Smooth muscle cell (in vitro differentiated cells): ENCODE measurements around the gene LRRC10. TPM values are rescaled to one million over a fixed set of nuclear protein-coding genes. Genes with fewer than 3 reads are reported as not detected.

Experiments
- DNase-seq: peaks from one replicate; lab custom pipeline; 2025; ENCODE audit not compliant: unreplicated experiment; lab: John Stamatoyannopoulos, UW
- H2AFZ ChIP-seq: fragments of 200-600 bp; sonication (generic); 2 replicates; pipeline ENCODE4 v1.6.0; 2016; ENCODE audit warnings: antibody characterized with exemption, low read depth, mild to moderate bottlenecking
- H3F3A ChIP-seq: fragments of 200-600 bp; sonication (generic); 2 replicates; pipeline ENCODE4 v1.6.0; 2017; ENCODE audit warnings: antibody characterized with exemption, low read depth
- H3K27ac ChIP-seq: fragments of 200-600 bp; sonication (generic); 2 replicates; pipeline ENCODE4 v1.5.1; 2016; ENCODE audit warnings: low read depth, mild to moderate bottlenecking
- H3K27me3 ChIP-seq: fragments of 200-600 bp; sonication (generic); 2 replicates; pipeline ENCODE4 v1.6.1; 2016; ENCODE audit warnings: low read depth, mild to moderate bottlenecking
- H3K36me3 ChIP-seq: fragments of 200-600 bp; sonication (generic); 2 replicates; pipeline ENCODE4 v1.5.1; 2016; ENCODE audit warnings: low read depth
- H3K4me1 ChIP-seq: fragments of 200-600 bp; sonication (generic); 2 replicates; pipeline ENCODE4 v1.5.1; 2016; ENCODE audit warnings: low read depth
- H3K4me2 ChIP-seq: fragments of 200-600 bp; sonication (generic); 2 replicates; pipeline ENCODE4 v1.6.0; 2016; ENCODE audit warnings: mild to moderate bottlenecking
- H3K4me3 ChIP-seq: fragments of 200-600 bp; sonication (generic); 2 replicates; pipeline ENCODE4 v1.5.1; 2016; ENCODE audit warnings: mild to moderate bottlenecking
- H3K79me2 ChIP-seq: fragments of 200-600 bp; sonication (generic); 2 replicates; pipeline ENCODE4 v1.6.0; 2016; ENCODE audit warnings: low read depth, mild to moderate bottlenecking
- H3K9ac ChIP-seq: fragments of 200-600 bp; sonication (generic); 2 replicates; pipeline ENCODE4 v1.6.0; 2016; ENCODE audit warnings: low read depth
- H3K9me3 ChIP-seq: fragments of 200-600 bp; sonication (generic); replicated peaks from 2 replicates; pipeline ENCODE4 v1.5.1; 2016; ENCODE audit warnings: low read depth
- H4K20me1 ChIP-seq: fragments of 200-600 bp; sonication (generic); 2 replicates; pipeline ENCODE4 v1.6.0; 2016; ENCODE audit warnings: low read depth
- CTCF ChIP-seq: fragments of 200-600 bp; sonication (generic); IDR thresholded peaks from 2 replicates; pipeline ENCODE4 v1.5.1; 2017; ENCODE audit warnings: borderline replicate concordance, mild to moderate bottlenecking, antibody characterized with exemption; ENCODE audit not compliant: insufficient read depth, poor library complexity, severe bottlenecking
- WGBS: methylation state at CpG from one replicate; pipeline ENCODE4 v1.1.7; 2016; ENCODE audit warnings: low lambda C conversion rate; 5-methylcytosine and 5-hydroxymethylcytosine counted together
- polyA plus RNA-seq: library from polyadenylated mRNA; unstranded; fragments of >200 nt; fragmentation: Nextera tagmentation; extraction: Ambion mirVana; gene quantifications from 2 replicates; pipeline ENCODE4 v1.2.1, GENCODE V29; 2016
- total RNA-seq: library from RNA; depleted of rRNA; stranded (reverse); fragments of >200 nt; gene quantifications from 2 replicates; pipeline ENCODE4 v1.2.3, GENCODE V29; 2014

Gene LRRC10
- total RNA-seq (not detected in 2 replicates), polyA plus RNA-seq (not detected in 2 replicates)

- Histone ChIP-seq H3K27ac (no peak within 1 kb of the TSS), H3K27me3 (no peaks in the 10 kb centered on the region), H3K9me3 (no peaks in the 10 kb centered on the region), H3K4me1 (no peaks in the 10 kb centered on the region), H3K4me2 (no peak within 1 kb of the TSS), H3K79me2 (no peaks in the 10 kb centered on the region), H3K9ac (no peak within 1 kb of the TSS), H2AFZ (no peak within 1 kb of the TSS), H3K4me3 (no peak within 1 kb of the TSS), H4K20me1 (no peaks in the 10 kb centered on the region), H3F3A (no peaks in the 10 kb centered on the region), H3K36me3 (no peaks in the 10 kb centered on the region)
- no peak for TF ChIP-seq CTCF
- no peak for DNase-seq
- WGBS, result 84% methylated on average over 11 of the region's 11 CpGs
Observed at GRCh38 chr12:69610729-69611128, at the start of gene LRRC10. TSS of gene LRRC10 (minus strand) at chr12:69610907. CDS start at chr12:69610838, 69 bp downstream.

GRCh38 chr12:69660164-69660863, 49.6 kb upstream of the LRRC10 start:
- no peaks in the 10 kb centered on the region for H3K9me3 ChIP-seq
- TF ChIP-seq CTCF, result no peak
- H3K4me2 ChIP-seq, result no peak overlapping the region
- no peaks in the 10 kb centered on the region for H4K20me1 ChIP-seq
- 92% methylated on average over 1 of the region's 1 CpG for WGBS
- DNase-seq, result no peak
- no peak overlapping the region for H3K4me3 ChIP-seq
- no peaks in the 10 kb centered on the region for H3F3A ChIP-seq
- H3K27ac ChIP-seq, result no peak overlapping the region
- H3K4me1 ChIP-seq, result peaks cover 20% of the 10 kb centered on the region
- no peaks in the 10 kb centered on the region for H3K27me3 ChIP-seq
- H3K36me3 ChIP-seq, result no peaks in the 10 kb centered on the region
- H3K79me2 ChIP-seq, result no peaks in the 10 kb centered on the region
- H2AFZ ChIP-seq, result no peak overlapping the region
- H3K9ac ChIP-seq, result no peak overlapping the region

- 81% methylated on average over 2 of the region's 2 CpGs for WGBS
- no peak overlapping the region for H2AFZ ChIP-seq
- peaks cover 15% of the 10 kb centered on the region for H3K4me1 ChIP-seq
- DNase-seq, result no peak
- H3K9ac ChIP-seq, result no peak overlapping the region
- no peak overlapping the region for H3K4me2 ChIP-seq
- TF ChIP-seq CTCF, result no peak
- H3K27ac ChIP-seq, result no peak overlapping the region
- H3F3A ChIP-seq, result no peaks in the 10 kb centered on the region
- no peaks in the 10 kb centered on the region for H3K9me3 ChIP-seq
- H3K36me3 ChIP-seq, result no peaks in the 10 kb centered on the region
- H3K27me3 ChIP-seq, result no peaks in the 10 kb centered on the region
- H3K4me3 ChIP-seq, result no peak overlapping the region
- H3K79me2 ChIP-seq, result no peaks in the 10 kb centered on the region
- no peaks in the 10 kb centered on the region for H4K20me1 ChIP-seq
Observed at GRCh38 chr12:69658203-69658602, 47.5 kb upstream of the LRRC10 start.
